A549 (cell line): Measurements from ENCODE around the gene VNN1. TPM values are rescaled to one million over a fixed set of nuclear protein-coding genes. Genes with fewer than 3 reads are reported as not detected.

Source experiments
- ATAC-seq, 2 experiments: fragments of 200-7000 bp in 1 of 2; fragments of >200 bp in 1 of 2; cut with Nextera tagmentation in 1 of 2; cut with Tn5 transposase in 1 of 2; 3 replicates each; pipeline versions ENCODE4 v1.8.0 to v1.9.1; 2018 to 2020; ENCODE audit warnings: mild to moderate bottlenecking in 1 of 2, moderate library complexity in 1 of 2
- CTCF ChIA-PET: fragments of 300-600 bp; sonication (Branson Sonifier 250); formaldehyde crosslinking; extraction: SDS; loops from one replicate; lab custom pipeline; 2021; ENCODE audit warnings: antibody characterized with exemption, inconsistent platforms; lab: Yijun Ruan, JAX
- POLR2A ChIA-PET: fragments of 350-600 bp; formaldehyde crosslinking; extraction: SDS; loops from one replicate; lab custom pipeline; 2021; ENCODE audit warnings: antibody characterized with exemption, inconsistent platforms; lab: Yijun Ruan, JAX
- DNase-seq, 2 experiments: peaks; one replicate each; pipeline versions ENCODE4 v3.0.0 to v3.0.0-alpha.2; 2011 to 2016; ENCODE audit warnings: low read depth in 1 of 2, low spot score in 1 of 2
- FAIRE-seq: peaks from 2 replicates; lab custom pipeline; 2011; peaks lifted over from hg19 to GRCh38; lab: Jason Lieb, UNC
- H3K27ac ChIP-seq, 2 experiments: fragments of >200 bp; sonication (Bioruptor Twin); formaldehyde crosslinking; 3 replicates each; pipeline ENCODE4 v1.5.1; 2016 to 2017
- H3K4me1 ChIP-seq: fragments of >200 bp; sonication (Bioruptor Twin); formaldehyde crosslinking; 3 replicates; pipeline ENCODE4 v1.6.1; 2016
- H3K4me2 ChIP-seq: fragments of >200 bp; sonication (Bioruptor Twin); formaldehyde crosslinking; 3 replicates; pipeline ENCODE4 v1.6.1; 2016
- H3K4me3 ChIP-seq: fragments of >200 bp; sonication (Bioruptor Twin); formaldehyde crosslinking; 3 replicates; pipeline ENCODE4 v1.5.1; 2016
- H3K9me3 ChIP-seq: fragments of >200 bp; sonication (Bioruptor Twin); formaldehyde crosslinking; 3 replicates; pipeline ENCODE4 v1.6.1; 2016
- BHLHE40 ChIP-seq: IDR thresholded peaks from 2 replicates; pipeline ENCODE4 v1.6.1; 2012; ENCODE audit warnings: low read depth, low read length, inconsistent platforms
- CBX2 ChIP-seq: fragments of 200-600 bp; sonication (generic); IDR thresholded peaks from 2 replicates; pipeline ENCODE4 v1.6.1; 2016; ENCODE audit warnings: low read depth, mild to moderate bottlenecking, borderline replicate concordance
- CEBPB ChIP-seq, 2 experiments: fragments of >200 bp in 1 of 2; sonication (Bioruptor Twin) in 1 of 2; formaldehyde crosslinking in 1 of 2; IDR thresholded peaks; 2 replicates each; pipeline ENCODE4 v1.6.1; 2012 to 2016
- CHD2 ChIP-seq: fragments of 150-350 bp; IDR thresholded peaks from 2 replicates; pipeline ENCODE4 v1.6.1; 2014; ENCODE audit warnings: low read length; ENCODE audit not compliant: partially characterized antibody
- EHF ChIP-seq: fragments of 250-450 bp; sonication (Bioruptor Pico); IDR thresholded peaks from 2 replicates; pipeline ENCODE4 v1.5.0; 2020; ENCODE audit warnings: mild to moderate bottlenecking
- EHMT2 ChIP-seq: fragments of 200-600 bp; sonication (generic); IDR thresholded peaks from 2 replicates; pipeline ENCODE4 v1.6.1; 2016; ENCODE audit warnings: antibody characterized with exemption, low read depth, mild to moderate bottlenecking, moderate library complexity
- FOSL2 ChIP-seq, 2 experiments: fragments of 450-650 bp in 1 of 2; fragments of >200 bp in 1 of 2; sonication (Bioruptor Twin) in 1 of 2; formaldehyde crosslinking; IDR thresholded peaks; 2 replicates each; pipeline versions ENCODE4 v1.5.0 to v1.6.1; 2016 to 2020; ENCODE audit warnings: mild to moderate bottlenecking in 1 of 2, moderate library complexity in 1 of 2
- FOXS1 ChIP-seq: fragments of 250-450 bp; sonication (Bioruptor Pico); IDR thresholded peaks from 2 replicates; pipeline ENCODE4 v1.5.0; 2020; ENCODE audit warnings: mild to moderate bottlenecking, moderate library complexity
- GATA3 ChIP-seq: IDR thresholded peaks from 2 replicates; pipeline ENCODE4 v1.6.1; 2012; ENCODE audit warnings: borderline replicate concordance
- HES2 ChIP-seq: fragments of >200 bp; sonication (Bioruptor Twin); formaldehyde crosslinking; IDR thresholded peaks from 2 replicates; pipeline ENCODE4 v1.6.1; 2016
- JUNB ChIP-seq: fragments of >200 bp; sonication (Bioruptor Twin); formaldehyde crosslinking; IDR thresholded peaks from 2 replicates; pipeline ENCODE4 v1.6.1; 2016
- KDM5A ChIP-seq: fragments of 200-600 bp; sonication (generic); IDR thresholded peaks from 2 replicates; pipeline ENCODE4 v1.6.1; 2016; ENCODE audit warnings: antibody characterized with exemption, mild to moderate bottlenecking
- MAZ ChIP-seq: fragments of 150-350 bp; IDR thresholded peaks from 2 replicates; pipeline ENCODE4 v1.6.1; 2014; ENCODE audit warnings: antibody characterized with exemption, low read depth, low read length, borderline replicate concordance
- NFE2L2 ChIP-seq: fragments of 150-350 bp; conservative IDR thresholded peaks from 2 replicates; pipeline ENCODE4 v1.6.1; 2014; ENCODE audit warnings: low read length
- NR3C1 ChIP-seq: fragments of >200 bp; sonication (Bioruptor Twin); formaldehyde crosslinking; IDR thresholded peaks from 3 replicates; pipeline ENCODE4 v1.6.1; 2017
- PBX3 ChIP-seq: IDR thresholded peaks from 2 replicates; pipeline ENCODE4 v1.6.1; 2012
- USF2 ChIP-seq: fragments of 450-650 bp; IDR thresholded peaks from 2 replicates; pipeline ENCODE4 v1.6.1; 2014; ENCODE audit warnings: antibody characterized with exemption
- ZC3H11A ChIP-seq: fragments of 450-650 bp; IDR thresholded peaks from 2 replicates; pipeline ENCODE4 v1.6.1; 2014; ENCODE audit warnings: antibody characterized with exemption, mild to moderate bottlenecking
- ZNF302 ChIP-seq: fragments of 250-450 bp; sonication (Bioruptor Pico); IDR thresholded peaks from 2 replicates; pipeline ENCODE4 v1.9.0; 2021; ENCODE audit warnings: inconsistent platforms, mild to moderate bottlenecking, moderate library complexity
- ZSCAN20 ChIP-seq: fragments of 250-450 bp; sonication (Bioruptor Pico); IDR thresholded peaks from 2 replicates; pipeline ENCODE4 v1.8.0; 2022; ENCODE audit warnings: mild to moderate bottlenecking, moderate library complexity
- WGBS: methylation state at CpG from one replicate; pipeline ENCODE4 v1.1.6; 2017; ENCODE audit errors: missing lambda C conversion rate; 5-methylcytosine and 5-hydroxymethylcytosine counted together
- polyA plus RNA-seq, 4 experiments: library from polyadenylated mRNA; depleted of rRNA in 3 of 4; stranded (reverse); fragments of >200 nt; fragmentation: RNase III in 1 of 4; extraction: RNeasy Plus Mini Kit Qiagen cat#74134 plus additional on column Dnase treatment in 1 of 4; gene quantifications; 2 replicates in 3 of 4; 3 replicates in 1 of 4; pipeline ENCODE4 v1.2.3, GENCODE V29; 2011 to 2017
- TF ChIP-seq, protein P1 (sequence below): fragments of >200 bp; sonication (Bioruptor Twin); formaldehyde crosslinking; IDR thresholded peaks from 3 replicates; pipeline ENCODE4 v1.5.1; 2016
- TF ChIP-seq, protein P2 (sequence below): fragments of 250-450 bp; sonication (Bioruptor Pico); IDR thresholded peaks from 2 replicates; pipeline ENCODE4 v1.5.0; 2021; ENCODE audit warnings: mild to moderate bottlenecking, moderate library complexity, borderline replicate concordance
- TF ChIP-seq, protein P3 (sequence below): fragments of 200-600 bp; sonication (generic); IDR thresholded peaks from 2 replicates; pipeline ENCODE4 v1.6.1; 2016; ENCODE audit warnings: antibody characterized with exemption, mild to moderate bottlenecking, moderate library complexity

VNN1 gene
- polyA plus RNA-seq, 2 of the 4 experiments (the other 2 are of a cell fraction), result 0.03 to 0.09 TPM

DNA sequence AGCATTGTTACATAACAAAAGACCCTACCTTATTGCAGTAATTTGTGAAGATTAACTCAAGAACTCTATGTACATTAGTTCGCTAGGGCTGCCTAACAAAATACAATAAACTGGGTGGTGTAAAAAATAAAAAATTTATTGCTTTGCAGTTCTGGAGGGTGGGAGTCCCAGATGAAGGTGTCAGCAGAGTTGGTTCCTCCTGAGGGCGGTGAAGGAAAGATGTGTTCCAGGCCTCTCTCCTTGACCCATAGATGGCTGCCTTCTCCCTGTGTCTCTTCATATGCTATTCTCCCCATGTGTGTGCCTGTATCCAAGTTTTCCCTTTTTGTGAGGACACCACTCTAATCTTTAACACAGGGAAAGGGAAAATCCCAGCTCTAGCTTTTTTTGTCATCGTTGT lies 305 bp upstream of the VNN1 start:
- FAIRE-seq, result no peak
- Histone ChIP-seq H3K4me3 (no peak overlapping the region), H3K4me1 (peaks cover 12% of the 10 kb centered on the region; the same call in 2 of the 3 replicates), H3K9me3 (no peaks in the 10 kb centered on the region), H3K4me2 (no peak overlapping the region), H3K27ac (no peak overlapping the region)
- no peak for ATAC-seq
- no peak for DNase-seq
- ChIA-PET POLR2A (no interaction called here), CTCF (interaction anchor here (1.0 to 2.2 kb wide), 3 partner anchors 31 to 59 kb away, joined by 3 to 17 read pairs (median 3); no protein-coding TSS in a partner anchor)
- TF ChIP-seq ZSCAN20 (no peak), BHLHE40 (no peak), ZC3H11A (no peak), KDM5A (no peak), CHD2 (no peak), NFE2L2 (no peak), ZNF302 (CRISPR knock-in tag) (no peak), JUNB (no peak), PBX3 (no peak)
- TF ChIP-seq, protein P1, sequence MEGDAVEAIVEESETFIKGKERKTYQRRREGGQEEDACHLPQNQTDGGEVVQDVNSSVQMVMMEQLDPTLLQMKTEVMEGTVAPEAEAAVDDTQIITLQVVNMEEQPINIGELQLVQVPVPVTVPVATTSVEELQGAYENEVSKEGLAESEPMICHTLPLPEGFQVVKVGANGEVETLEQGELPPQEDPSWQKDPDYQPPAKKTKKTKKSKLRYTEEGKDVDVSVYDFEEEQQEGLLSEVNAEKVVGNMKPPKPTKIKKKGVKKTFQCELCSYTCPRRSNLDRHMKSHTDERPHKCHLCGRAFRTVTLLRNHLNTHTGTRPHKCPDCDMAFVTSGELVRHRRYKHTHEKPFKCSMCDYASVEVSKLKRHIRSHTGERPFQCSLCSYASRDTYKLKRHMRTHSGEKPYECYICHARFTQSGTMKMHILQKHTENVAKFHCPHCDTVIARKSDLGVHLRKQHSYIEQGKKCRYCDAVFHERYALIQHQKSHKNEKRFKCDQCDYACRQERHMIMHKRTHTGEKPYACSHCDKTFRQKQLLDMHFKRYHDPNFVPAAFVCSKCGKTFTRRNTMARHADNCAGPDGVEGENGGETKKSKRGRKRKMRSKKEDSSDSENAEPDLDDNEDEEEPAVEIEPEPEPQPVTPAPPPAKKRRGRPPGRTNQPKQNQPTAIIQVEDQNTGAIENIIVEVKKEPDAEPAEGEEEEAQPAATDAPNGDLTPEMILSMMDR, result no peak
- TF ChIP-seq, protein P2, sequence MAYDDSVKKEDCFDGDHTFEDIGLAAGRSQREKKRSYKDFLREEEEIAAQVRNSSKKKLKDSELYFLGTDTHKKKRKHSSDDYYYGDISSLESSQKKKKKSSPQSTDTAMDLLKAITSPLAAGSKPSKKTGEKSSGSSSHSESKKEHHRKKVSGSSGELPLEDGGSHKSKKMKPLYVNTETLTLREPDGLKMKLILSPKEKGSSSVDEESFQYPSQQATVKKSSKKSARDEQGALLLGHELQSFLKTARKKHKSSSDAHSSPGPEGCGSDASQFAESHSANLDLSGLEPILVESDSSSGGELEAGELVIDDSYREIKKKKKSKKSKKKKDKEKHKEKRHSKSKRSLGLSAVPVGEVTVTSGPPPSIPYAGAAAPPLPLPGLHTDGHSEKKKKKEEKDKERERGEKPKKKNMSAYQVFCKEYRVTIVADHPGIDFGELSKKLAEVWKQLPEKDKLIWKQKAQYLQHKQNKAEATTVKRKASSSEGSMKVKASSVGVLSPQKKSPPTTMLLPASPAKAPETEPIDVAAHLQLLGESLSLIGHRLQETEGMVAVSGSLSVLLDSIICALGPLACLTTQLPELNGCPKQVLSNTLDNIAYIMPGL (CRISPR knock-in tag), result no peak
- 68% methylated on average over 3 of the region's 3 CpGs for WGBS

DNA sequence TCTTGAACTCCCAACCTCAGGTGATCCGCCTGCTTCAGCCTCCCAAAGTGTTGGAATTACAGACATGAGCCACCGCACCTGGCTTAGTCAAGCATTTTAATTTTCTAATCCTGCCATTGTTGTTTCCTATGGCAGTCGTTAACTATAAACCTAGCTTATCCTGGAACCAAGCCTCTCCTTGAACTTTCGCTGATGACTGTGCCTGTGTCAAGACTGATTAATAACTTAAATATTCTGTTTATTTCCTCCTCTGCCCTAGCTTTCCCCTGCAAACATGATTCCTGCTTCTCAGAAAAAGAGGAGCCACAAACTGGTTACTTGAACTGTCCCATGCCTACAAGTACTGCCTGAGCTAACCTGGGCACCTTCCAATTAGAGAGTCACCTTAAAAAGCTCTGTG lies 1.5 kb downstream of the VNN1 start:
- DNase-seq (peak in 1 of 2 experiments; percentile 63), FAIRE-seq (no peak), ATAC-seq (peak in 1 of 2 experiments; percentile 71; a peak in 3 of 6 replicates)
- H3K4me3 ChIP-seq, result no peak overlapping the region
- ChIA-PET POLR2A (interaction anchor here (0.6 kb wide), 1 partner anchor 42 kb away, joined by 5 read pairs; no protein-coding TSS in a partner anchor), CTCF (interaction anchor here (1.2 to 1.6 kb wide), 4 partner anchors 20 to 433 kb away, joined by 3 to 6 read pairs (median 4); no protein-coding TSS in a partner anchor)
- no peaks in the 10 kb centered on the region for H3K9me3 ChIP-seq
- TF ChIP-seq CEBPB (IDR thresholded peaks at IDR 0.05), result no peak
- TF ChIP-seq GATA3, result peak; percentile 18; the same call in 1 of the 2 replicates
- peak; percentile 51 for TF ChIP-seq JUNB
- TF ChIP-seq CBX2, result no peak
- peak; percentile 31; the same call in 1 of the 2 replicates for TF ChIP-seq FOSL2 (IDR thresholded peaks at IDR 0.05)
- TF ChIP-seq FOSL2 (CRISPR knock-in tag; IDR thresholded peaks at IDR 0.05), result peak; percentile 78
- peak overlapping the region; percentile 35; the same call in 1 of the 3 replicates for H3K4me2 ChIP-seq
- peak overlapping the region in 1 of 2 experiments; percentile 40; a peak in 2 of 6 replicates for H3K27ac ChIP-seq
- 10% methylated on average over 4 of the region's 4 CpGs for WGBS
- peaks cover 12% of the 10 kb centered on the region; the same call in 2 of the 3 replicates for H3K4me1 ChIP-seq

GRCh38 chr6:132708771-132709170 lies 5.1 kb downstream of the VNN1 start:
- ChIA-PET POLR2A (no interaction called here), CTCF (no interaction called here)
- H3K4me2 ChIP-seq, result no peak overlapping the region
- WGBS, result 73% methylated on average over 3 of the region's 3 CpGs
- no peak overlapping the region for H3K4me3 ChIP-seq
- peaks cover 12% of the 10 kb centered on the region; the same call in 2 of the 3 replicates for H3K4me1 ChIP-seq
- no peak for ATAC-seq
- DNase-seq, result no peak
- no peaks in the 10 kb centered on the region; the same call in 2 of the 3 replicates for H3K9me3 ChIP-seq
- H3K27ac ChIP-seq, result no peak overlapping the region
- no peak for FAIRE-seq
- no peak for TF ChIP-seq EHF (CRISPR knock-in tag)
- no peak for TF ChIP-seq FOSL2 (IDR thresholded peaks at IDR 0.05)
- no peak for TF ChIP-seq FOSL2 (CRISPR knock-in tag; IDR thresholded peaks at IDR 0.05)
- TF ChIP-seq, protein P3, sequence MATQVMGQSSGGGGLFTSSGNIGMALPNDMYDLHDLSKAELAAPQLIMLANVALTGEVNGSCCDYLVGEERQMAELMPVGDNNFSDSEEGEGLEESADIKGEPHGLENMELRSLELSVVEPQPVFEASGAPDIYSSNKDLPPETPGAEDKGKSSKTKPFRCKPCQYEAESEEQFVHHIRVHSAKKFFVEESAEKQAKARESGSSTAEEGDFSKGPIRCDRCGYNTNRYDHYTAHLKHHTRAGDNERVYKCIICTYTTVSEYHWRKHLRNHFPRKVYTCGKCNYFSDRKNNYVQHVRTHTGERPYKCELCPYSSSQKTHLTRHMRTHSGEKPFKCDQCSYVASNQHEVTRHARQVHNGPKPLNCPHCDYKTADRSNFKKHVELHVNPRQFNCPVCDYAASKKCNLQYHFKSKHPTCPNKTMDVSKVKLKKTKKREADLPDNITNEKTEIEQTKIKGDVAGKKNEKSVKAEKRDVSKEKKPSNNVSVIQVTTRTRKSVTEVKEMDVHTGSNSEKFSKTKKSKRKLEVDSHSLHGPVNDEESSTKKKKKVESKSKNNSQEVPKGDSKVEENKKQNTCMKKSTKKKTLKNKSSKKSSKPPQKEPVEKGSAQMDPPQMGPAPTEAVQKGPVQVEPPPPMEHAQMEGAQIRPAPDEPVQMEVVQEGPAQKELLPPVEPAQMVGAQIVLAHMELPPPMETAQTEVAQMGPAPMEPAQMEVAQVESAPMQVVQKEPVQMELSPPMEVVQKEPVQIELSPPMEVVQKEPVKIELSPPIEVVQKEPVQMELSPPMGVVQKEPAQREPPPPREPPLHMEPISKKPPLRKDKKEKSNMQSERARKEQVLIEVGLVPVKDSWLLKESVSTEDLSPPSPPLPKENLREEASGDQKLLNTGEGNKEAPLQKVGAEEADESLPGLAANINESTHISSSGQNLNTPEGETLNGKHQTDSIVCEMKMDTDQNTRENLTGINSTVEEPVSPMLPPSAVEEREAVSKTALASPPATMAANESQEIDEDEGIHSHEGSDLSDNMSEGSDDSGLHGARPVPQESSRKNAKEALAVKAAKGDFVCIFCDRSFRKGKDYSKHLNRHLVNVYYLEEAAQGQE, result no peak
- no peak for TF ChIP-seq MAZ
- no peak for TF ChIP-seq ZSCAN20
- no peak for TF ChIP-seq NR3C1
- no peak for TF ChIP-seq HES2
- TF ChIP-seq JUNB, result no peak
- TF ChIP-seq FOXS1 (CRISPR knock-in tag), result no peak
- TF ChIP-seq EHMT2, result no peak
- TF ChIP-seq USF2, result no peak
